HG02678 (cell line): ENCODE results near the gene RFPL1.
"Not testable (repeated sequence)": the region's sequence is repeated elsewhere in the genome, so short reads cannot be mapped to it uniquely, and the experiment has no call there.

Source experiments
- ATAC-seq: cut with Tn5 transposase; IDR thresholded peaks from one replicate; pipeline ENCODE4 v1.9.1; 2021; ENCODE audit warnings: mild to moderate bottlenecking, moderate library complexity; ENCODE audit not compliant: unreplicated experiment

The RFPL1 gene

DNA sequence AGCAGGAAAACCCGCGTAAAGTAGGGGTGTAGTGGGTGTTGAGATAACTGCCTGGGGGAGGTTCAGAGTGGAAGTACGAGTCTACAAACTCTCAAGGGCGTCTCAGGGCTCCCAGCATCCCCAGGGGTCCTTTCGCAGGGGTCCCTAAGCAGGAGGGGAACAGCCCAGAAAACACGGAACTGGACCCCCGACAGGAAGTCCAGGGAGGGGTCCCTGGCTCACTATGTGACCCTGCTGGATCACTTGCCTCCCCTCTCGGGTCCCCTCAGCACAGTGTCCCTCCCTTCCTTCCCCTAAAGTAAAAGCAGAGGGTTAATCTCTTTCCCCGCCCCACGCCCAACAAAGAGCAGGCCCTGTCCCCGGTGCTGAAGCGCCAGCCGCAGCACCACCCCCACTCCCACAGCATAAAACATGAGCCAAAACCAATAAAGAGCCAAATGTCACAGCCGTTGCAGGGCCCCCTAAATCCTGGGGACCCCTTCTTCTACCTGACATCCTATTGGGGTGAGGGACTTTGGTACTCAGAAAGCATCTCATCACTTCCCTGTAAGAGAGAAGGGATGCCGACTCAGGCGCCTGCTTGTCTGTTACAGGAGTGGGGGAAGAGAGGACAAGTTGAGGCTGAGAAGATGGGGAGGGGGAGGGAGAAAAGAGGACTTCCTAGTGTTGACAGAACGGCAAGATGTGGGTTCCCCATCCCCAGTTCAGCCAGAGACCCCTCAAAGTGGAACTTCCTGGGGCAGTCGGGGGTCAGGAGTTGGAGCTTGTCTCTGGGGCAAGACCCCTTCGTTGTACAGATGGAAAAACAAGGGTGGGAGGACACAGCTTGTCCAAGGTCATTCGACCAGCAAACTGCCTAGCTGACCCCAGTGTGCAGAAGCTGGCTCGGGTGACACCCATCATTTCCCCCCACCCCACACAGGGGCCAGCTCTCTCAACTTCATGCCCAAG is 40.2 kb downstream of the RFPL1 start:
- ATAC-seq, result no peak

- ATAC-seq, result no peak
These were observed 41.3 kb downstream of the RFPL1 start, which contains the start of gene NEFH for GRCh38 chr22:29479417-29480261. NEFH (plus strand) TSS chr22:29480218; CDS start chr22:29480263, 45 bp downstream.

GRCh38 chr22:29480262-29480511 is 41.8 kb downstream of the RFPL1 start:
- no peak for ATAC-seq

DNA sequence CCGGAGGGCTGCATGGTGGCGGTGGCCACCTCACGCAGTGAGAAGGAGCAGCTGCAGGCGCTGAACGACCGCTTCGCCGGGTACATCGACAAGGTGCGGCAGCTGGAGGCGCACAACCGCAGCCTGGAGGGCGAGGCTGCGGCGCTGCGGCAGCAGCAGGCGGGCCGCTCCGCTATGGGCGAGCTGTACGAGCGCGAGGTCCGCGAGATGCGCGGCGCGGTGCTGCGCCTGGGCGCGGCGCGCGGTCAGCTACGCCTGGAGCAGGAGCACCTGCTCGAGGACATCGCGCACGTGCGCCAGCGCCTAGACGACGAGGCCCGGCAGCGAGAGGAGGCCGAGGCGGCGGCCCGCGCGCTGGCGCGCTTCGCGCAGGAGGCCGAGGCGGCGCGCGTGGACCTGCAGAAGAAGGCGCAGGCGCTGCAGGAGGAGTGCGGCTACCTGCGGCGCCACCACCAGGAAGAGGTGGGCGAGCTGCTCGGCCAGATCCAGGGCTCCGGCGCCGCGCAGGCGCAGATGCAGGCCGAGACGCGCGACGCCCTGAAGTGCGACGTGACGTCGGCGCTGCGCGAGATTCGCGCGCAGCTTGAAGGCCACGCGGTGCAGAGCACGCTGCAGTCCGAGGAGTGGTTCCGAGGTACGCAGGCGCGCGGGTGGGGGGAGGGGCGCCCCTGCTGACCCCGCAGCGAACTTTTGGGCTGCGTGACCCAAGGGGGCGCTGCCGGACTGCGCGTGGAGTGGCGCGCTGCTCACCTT is 42.3 kb downstream of the RFPL1 start:
- no peak for ATAC-seq

DNA sequence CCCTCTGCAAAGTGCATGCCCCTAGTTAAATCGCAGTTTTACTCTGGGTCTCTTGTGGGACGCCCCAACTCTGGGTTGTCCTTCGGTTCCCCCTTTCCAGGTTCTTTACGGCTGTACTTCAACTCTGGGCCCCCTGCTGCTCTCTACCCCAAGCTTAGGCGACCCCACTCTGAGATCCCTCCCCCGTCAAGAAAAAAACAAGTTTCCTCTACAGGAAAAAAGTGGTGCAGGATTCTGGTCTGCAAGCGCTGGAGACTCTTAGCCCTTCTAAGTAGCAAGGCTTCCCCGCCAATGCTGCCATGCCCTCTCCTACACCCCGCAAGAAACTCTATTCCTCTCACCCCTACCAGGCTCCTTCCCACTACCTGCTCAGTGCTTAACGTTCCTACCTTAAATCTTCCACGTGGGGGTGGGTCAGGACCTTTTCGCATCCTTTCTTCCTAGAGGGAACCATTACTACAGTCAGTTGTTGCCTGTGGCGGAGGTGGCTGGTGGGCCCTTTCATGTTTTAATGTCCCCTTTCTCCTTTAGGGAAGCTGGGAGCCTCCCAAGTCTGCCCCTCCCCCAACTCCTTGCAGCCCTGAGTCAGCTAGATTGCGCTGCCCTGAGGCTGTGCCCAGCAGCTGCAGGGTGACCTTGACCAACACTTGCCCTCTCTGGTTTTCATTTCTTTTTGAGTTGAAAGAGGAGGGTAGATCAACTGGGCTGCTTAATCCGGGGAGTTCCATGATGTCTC is 43.0 kb downstream of the RFPL1 start:
- no peak for ATAC-seq

- no peak for ATAC-seq
These were observed 43.9 kb downstream of the RFPL1 start for GRCh38 chr22:29482253-29482652.

GRCh38 chr22:29482726-29483125 is 44.3 kb downstream of the RFPL1 start:
- no peak for ATAC-seq

- ATAC-seq, result no peak
These were observed 44.9 kb downstream of the RFPL1 start for GRCh38 chr22:29483254-29483653.

- no peak for ATAC-seq
These were observed 46.3 kb downstream of the RFPL1 start for GRCh38 chr22:29484642-29485041.

- no peak for ATAC-seq
These were observed 47.1 kb downstream of the RFPL1 start for GRCh38 chr22:29485448-29485847.

DNA sequence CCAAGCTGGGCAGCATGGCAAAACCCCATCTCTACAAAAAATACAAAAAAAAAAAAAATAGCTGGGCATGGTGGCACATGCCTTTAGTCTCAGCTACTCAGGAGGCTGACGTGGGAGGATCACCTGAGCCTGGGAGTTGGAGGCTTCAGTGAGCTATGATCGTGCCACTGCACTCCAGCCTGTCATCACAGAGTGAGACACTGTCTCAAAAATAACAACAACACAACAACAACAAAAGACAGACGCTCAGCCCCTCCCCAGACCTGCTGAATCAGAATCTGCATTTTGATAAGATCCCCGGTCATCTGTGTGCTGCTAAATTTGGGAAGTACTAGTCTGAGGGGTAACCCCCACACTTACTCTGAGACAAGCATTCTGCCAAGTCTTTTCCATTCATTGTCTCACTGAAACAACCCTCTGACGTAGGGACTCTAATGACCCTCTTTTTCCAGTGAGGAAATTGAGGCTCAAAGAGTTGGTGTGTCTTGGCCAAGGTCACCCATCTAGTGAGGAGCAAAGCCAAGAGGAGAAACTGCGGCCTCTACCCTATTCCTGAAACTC is 49.1 kb downstream of the RFPL1 start:
- no peak for ATAC-seq

DNA sequence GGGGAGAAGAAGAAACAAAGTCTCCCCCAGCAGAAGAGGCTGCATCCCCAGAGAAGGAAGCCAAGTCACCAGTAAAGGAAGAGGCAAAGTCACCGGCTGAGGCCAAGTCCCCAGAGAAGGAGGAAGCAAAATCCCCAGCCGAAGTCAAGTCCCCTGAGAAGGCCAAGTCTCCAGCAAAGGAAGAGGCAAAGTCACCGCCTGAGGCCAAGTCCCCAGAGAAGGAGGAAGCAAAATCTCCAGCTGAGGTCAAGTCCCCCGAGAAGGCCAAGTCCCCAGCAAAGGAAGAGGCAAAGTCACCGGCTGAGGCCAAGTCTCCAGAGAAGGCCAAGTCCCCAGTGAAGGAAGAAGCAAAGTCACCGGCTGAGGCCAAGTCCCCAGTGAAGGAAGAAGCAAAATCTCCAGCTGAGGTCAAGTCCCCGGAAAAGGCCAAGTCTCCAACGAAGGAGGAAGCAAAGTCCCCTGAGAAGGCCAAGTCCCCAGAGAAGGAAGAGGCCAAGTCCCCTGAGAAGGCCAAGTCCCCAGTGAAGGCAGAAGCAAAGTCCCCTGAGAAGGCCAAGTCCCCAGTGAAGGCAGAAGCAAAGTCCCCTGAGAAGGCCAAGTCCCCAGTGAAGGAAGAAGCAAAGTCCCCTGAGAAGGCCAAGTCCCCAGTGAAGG is 50.9 kb downstream of the RFPL1 start:
- not testable (repeated sequence) for ATAC-seq

DNA sequence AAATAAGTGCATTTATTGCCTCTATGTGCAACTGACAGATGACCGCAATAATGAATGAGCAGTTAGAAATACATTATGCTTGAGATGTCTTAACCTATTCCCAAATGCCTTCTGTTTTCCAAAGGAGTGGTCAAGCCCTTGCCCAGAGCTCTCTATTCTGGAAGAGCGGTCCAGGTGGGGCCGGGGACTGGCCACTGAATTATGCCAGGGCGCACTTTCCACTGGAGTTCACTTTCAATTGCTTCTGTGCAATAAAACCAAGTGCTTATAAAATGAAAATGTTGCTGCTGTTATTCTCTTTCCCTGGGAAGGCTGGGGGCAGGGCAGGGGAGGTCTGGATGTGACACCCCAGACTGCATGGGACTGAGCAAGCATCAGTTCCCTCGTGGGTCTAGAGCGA is 52.6 kb downstream of the RFPL1 start:
- ATAC-seq, result no peak
